HG03571 (cell line): Measurements from ENCODE around the gene HNRNPH2.

Source experiments
- ATAC-seq: cut with Tn5 transposase; IDR thresholded peaks from one replicate; pipeline ENCODE4 v1.9.1; 2021; ENCODE audit not compliant: unreplicated experiment

Gene HNRNPH2

DNA sequence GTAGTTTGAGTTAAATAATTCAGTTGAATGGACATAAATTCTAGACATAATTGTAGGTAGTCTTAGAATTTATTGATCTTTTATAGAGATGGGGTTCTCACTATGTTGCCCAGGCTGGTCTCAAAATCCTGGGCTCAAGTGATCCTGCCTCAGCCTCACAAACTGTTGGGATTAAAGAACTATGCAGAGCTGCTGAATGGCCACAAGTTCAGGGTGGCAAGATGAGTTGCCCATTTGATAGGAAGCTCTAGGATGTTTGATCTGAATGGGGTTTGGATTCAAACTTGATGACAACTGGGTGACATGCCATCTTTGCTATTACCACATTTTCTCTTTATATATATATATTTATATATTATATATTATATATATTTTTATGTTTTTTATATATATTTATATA lies 13.7 kb upstream of the HNRNPH2 start:
- no peak for ATAC-seq

DNA sequence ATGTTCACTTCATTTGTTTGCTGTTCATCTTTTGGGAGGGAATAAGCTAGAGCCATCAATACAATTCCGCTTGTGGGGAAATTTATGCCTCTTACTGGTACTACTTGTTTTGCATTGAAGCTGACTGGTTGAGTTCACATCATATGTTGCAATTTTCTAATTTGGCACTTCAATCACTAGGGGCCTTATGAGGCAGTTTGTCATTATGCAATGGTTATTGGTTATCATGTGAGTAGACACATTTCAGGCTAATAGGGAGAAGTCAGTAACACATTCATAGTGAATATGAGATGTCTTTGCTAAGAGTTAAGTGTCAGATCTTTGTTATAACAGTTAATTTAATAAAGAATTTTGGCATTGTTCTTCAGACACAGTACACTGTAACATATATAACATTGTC lies 12.2 kb upstream of the HNRNPH2 start:
- ATAC-seq, result no peak

DNA sequence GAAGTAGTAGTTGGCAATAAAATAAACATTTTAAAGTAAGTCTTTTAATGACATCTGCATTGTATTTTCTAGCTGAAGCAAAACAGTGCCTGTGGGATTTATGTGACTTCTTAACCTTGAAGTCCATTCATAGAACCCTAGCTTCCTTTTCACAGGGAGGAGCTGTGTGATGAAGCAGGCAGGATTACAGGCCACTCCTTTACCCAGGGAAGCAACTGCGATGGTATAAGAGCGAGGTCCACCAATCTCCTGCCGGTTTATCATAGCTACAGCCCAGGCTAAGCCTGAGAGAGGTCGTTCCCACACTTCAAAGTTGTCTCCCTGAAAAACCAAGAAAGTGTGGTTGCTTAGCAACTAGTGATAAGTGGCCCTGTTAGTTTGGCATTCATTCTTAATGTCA lies 10.2 kb upstream of the HNRNPH2 start:
- no peak for ATAC-seq

DNA sequence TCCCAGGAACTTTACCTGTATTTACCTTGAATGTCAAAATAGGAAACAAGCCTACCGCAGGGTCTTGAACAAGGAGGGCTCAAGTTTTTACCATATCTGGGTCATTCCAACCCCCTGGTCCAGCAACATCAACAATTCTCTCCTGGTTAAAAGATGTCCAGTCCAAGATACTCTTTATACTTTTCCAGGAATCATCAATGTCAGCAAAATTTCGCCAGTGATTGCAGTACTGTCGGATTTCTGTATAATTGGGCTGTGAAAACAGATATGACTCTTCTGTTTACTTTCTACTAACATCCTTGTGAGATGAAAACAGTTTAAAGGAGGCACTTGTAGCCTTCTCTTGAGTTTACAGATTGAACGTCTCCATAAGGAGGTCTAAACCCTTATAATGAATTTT lies 9.3 kb upstream of the HNRNPH2 start:
- no peak for ATAC-seq

DNA sequence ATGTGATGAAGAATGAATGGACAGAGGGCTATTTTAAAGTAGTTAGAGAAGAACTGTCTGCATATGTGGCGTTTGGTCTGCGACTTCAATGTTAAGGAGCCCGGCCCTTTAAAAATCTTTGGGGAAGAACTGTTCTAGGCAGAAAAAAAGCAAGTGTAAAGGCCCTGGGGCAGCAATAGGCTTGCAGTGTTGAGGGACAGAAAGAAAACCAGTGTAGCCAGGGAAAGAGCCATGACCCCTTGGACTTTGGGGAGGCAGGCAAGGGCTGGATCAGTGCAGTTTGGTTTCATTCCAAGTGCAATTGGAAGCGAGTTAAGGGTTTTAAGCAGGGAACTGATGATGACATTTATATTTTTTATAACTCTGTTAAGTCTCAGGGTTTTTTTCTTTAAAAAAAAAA lies 8.2 kb upstream of the HNRNPH2 start:
- ATAC-seq, result no peak

DNA sequence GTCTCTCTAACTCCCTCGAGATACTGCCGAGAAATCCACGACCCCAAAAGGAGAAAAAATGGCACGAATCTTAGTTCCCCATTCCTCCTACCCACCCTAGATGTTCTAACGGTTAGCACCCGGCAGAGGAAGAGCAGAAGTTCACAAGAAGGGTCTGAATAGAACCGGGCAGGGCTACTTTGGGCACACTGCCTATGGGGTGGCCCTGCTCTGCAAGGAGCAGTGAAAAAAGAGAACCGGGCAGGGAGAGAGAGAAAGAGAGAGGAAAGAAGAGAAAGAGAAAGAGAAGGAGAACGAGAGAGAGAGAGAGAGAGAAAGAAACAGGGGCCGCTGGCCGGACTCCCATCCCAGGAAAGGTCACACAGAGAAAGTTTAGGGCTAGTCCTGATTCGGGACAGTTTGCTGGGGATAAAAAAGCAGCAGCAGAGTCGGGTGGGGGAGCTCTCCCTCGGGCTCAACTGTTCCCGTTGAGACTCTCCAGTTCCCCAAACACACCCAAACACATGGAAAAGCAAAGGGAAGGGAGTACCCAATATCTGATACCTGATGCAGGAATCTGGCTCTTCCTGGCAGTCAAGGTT lies 765 bp upstream of the HNRNPH2 start:
- ATAC-seq, result no peak

DNA sequence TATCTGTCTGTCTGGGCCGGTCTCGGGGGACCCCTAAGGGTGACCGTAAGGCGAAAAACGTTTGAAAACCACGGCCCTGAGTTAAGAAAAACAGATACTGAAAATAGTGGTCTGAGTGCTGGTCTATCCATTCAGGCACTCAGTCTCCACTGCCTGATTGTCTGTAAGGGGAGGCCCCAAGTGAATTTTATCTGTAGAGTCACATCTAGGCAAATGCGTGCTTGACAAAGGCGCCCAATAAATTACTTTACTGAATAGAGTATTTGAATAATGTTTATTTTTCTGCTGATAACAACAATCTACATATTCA lies 465 bp downstream of the HNRNPH2 start:
- no peak for ATAC-seq

DNA sequence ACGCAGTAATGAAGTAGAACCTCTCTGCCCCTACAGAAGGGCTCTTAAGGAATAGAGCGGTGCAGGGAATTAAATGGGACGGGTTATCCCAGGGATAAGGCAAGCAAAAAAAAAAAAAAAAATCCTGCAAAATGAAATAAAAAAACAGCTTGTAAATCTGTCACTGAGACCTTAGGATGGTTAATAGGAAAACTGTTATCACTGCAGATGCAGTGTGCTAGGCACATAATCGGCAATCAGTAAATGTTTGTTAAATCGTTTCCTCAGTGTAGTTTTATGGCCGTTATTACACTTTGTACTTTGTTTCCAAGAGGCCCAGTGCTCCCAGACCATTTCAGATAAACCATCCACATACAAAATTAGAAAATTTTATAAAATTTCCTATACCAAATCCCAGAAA lies 1.0 kb downstream of the HNRNPH2 start:
- ATAC-seq, result no peak

DNA sequence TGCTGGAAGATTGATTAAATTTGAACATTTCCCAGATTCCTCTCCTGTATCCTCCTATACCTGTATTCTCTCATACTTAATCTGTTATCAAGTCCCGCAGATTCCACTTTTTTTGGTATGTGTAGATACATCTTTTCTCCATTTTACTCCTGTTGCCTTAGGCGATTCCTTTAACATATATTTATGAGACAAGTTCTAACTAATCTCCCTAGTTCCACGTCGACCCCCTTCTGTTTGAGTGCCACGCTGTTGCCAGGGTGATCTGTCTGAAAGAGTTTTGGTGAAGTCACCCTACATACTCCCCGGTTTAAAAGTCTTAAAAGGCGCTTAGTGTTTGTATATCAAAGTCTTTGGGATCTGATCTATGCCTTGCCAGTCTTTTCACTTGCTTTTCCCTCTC lies 2.4 kb downstream of the HNRNPH2 start:
- no peak for ATAC-seq

DNA sequence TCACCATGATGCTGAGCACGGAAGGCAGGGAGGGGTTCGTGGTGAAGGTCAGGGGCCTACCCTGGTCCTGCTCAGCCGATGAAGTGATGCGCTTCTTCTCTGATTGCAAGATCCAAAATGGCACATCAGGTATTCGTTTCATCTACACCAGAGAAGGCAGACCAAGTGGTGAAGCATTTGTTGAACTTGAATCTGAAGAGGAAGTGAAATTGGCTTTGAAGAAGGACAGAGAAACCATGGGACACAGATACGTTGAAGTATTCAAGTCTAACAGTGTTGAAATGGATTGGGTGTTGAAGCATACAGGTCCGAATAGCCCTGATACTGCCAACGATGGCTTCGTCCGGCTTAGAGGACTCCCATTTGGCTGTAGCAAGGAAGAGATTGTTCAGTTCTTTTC lies 4.0 kb downstream of the HNRNPH2 start:
- no peak for ATAC-seq

DNA sequence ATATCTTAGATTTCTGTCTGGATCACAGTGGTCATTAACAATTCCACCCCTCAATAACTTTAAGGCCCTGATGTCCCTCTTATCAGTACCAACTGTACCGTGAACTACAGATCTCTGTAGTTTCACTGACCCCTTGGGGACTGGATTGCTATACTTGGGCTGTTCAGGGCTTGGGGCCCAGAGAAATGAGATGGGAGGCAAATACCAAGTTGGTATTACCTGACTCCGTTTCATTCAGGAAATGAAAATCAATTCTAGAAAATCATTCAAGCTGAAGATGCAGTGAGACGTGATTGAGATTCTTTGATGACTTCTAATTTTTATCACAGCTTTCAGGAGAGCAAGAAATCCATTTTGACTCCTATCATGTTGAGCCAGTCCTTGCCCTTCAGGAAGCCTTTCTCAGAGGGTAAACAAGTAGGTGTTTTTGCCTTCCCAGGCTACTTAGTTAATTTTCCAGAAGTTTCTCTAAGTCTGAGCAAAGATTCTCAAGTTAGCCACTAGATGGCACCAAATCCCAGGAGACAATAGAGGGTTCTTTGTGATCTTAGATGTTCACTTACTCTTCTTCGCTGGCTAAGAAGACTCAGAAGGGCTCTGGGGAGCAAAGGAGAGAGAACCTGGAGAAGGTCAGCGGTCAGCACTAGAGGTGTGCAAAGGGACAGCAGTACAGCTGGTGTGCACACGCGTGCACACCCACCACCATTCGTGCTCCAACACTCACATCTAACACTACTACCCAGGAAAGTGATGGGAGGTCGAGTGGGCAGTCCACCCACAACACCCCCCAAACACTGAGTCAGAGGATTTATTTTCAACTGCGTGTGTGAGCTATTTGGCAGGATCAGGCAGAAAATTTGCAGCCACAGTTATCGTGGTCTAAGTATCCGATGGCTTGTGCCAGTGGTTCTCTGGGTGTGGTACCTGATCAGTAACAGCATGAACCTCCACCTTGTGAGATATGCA lies 7.4 kb downstream of the HNRNPH2 start:
- ATAC-seq, result peak; percentile 70

DNA sequence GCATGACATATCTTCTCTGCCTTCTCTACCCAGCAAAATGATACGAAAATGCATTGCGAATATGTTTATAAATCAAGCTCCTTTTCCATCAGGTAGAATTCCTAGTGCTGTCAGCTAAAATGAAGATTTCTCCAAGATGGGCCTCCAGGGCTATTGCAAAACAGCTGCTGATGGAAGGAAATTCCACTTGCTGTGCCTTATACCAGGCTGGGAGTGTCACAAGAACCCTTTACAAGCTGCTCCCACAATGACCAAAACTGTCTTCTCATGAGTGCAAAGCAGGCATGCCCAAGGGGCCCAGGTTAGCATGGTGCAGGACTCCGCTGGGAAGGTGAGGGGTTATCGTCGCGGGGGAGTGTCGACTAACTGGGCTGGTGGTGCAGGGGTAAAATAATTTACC lies 8.7 kb downstream of the HNRNPH2 start:
- ATAC-seq, result no peak

DNA sequence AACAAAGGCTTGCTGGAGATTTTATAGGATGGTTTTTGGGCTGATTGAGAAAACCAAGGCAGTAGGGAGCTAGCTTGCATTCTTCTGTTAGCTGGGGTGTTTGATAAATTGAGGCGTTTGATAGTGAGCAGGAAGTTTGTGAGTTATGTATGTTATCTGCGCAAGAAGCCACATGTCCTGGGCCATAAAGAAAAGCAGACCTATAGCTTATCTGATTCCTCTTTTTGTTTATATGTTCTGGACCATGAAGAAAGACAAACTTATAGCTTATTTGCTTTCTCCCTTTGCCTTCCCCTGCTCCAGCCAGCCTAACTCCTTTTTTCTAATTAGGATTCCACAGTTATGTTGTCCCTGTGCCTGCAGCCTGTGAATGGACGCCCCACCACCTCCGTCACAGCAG lies 9.2 kb downstream of the HNRNPH2 start:
- ATAC-seq, result no peak

DNA sequence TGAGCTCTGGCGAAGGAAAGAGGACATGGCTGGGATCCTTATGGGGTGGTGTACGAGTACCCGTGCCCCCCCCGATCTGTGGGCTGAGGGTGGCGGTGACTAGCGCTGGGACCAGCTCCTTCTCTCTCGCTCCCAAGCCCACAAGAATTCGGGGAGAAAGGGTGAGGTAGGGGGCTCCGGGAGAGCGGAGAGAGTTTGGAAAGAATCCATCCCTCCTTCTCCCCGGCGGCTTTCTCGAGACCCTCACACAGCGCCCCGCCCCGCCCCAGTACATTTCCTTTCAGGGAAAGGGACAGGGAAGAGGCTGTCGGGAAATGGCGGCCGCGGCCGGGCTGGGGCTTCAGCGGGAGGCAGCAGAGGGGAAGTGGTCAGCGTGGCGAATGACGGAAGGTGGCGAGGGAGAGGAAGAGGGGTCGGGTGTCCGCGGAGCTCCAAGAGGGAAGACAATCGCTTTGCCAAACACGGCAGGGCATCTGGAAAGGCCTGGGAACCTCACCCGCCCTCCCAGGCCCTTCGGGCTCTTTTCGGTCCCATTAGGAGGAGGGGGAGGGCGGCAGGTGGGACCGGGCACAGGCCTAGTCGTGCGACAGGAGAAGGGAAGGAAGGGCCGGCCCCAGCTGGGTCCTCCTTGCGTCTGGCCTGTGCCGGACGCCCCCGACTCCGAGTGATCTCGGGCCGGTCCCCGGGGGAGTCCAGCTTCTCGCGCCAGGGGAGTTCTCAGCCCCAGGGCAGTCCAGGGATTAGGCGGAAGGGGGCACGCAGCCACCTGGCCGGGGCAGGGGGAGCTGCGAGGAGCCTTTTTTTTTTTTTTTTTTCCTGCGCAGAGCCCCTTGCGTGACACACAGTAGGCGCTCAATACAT lies 10.2 kb downstream of the HNRNPH2 start:
- no peak for ATAC-seq

DNA sequence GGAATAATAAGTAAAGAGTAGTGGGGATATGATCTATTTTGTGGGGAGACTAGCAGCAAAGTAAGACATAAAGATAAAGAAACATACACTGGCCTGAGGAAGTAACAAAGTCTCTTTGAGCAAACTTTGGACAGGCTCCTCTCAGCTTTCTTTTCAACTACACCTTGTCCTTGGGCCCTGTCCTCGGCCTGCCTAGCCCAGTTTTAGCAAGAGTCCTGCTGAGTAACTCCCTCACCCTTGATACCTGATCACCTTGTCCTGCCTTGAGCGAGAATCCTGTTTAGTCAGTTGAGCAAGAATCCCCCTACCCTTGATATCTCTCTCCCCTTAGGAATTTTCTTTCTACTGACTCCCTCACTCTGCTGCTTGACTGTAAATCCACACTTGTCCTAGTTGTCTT lies 11.5 kb downstream of the HNRNPH2 start:
- no peak for ATAC-seq

DNA sequence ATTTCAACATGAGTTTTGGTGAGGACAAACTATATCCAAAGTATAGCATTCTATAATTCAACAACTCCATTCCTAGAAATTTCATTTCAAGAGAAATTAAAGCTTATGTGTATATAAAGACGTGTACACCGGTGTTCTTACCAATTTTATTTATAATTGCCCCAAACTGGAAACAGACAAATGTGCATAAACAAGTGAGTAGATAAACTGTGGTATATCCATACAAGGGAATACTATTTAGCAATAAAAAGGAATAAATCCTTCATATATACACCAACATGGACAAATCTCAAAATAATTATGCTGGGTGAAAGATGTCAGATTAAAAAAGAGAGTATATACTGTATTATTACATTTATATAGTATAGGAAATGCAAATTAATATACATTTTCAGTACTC lies 19.9 kb downstream of the HNRNPH2 start:
- no peak for ATAC-seq

DNA sequence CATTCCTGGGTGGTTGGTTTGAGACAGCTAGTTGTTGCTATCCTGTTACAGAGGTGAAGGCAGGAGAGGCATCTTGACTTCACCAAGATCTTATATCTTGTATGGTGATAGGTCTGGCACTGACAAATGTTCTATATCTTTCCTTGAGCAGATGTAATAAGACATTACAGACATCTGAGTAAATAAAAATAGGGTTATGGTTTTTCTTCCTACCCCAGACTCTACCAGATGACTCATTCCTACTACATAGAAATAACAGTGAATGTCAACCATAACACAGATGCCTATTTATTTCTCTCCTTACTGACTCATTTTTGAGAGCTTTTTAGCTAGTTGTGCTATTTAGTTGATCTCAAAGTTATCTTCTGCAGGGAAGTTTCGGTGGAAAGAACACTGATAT lies 21.9 kb downstream of the HNRNPH2 start:
- no peak for ATAC-seq

DNA sequence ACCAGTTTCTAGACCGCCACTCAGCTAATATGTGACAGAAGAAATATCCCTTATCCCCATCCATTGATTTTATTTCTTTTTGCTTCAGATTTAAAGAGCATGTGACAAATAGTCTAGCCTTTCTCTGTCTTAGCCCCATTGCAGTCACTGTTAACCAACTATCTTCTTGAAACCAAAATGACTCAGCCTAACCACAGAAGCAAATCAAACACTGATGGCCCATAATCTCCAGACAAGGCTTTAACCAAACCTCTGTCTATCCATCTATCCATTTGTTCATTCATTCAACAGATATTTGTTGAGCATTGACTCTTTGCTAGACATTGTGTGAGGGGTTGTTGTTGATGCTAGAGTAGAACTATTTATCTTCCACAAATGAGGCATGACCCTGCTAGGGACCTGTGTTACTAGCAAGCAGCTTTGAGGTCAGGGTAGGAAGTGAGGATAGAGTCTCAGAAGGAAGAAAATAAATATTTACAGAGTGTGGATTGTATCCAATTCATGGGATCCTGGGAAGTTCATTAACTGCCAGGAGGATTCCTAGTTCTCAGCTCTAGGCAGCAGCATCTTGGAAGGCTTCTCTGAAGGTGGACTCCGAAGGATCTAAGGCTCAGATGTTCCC lies 22.5 kb downstream of the HNRNPH2 start:
- peak; percentile 96 for ATAC-seq

DNA sequence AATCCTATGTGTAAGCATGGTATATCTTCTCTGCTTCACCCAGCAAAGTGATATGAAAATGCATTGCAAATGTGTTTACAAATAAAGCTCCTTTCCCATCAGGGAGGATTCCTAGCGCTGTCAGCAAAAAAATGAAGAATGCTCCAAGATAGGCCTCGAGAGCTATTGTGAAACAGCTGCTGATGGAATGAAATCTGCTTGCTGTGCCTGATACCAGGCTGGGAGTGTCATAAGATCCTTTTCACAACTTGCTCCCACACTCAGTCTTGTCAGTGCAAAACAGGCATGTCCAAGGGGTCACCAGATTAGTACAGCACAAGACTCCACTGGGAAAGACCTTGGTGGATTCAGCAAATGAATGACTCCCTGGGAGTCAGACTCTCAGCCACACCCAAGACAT lies 34.1 kb downstream of the HNRNPH2 start:
- ATAC-seq, result no peak

DNA sequence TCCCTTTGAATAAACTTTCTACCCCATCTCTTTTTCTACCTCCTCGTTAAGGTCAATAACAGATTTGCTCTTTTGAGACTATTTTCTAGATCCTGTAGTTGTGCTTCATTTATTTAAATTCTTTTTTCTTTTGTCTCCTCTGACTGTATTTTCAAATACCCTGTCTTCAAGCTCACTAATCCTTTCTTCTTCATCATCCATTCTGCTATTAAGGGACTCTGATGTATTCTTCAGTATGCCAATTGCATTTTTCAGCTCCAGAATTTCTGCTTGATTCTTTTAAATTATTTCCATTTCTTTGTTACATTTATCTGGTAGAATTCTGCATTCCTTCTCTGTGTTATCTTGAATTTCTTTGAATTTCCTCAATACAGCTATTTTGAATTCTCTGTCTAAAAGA lies 41.3 kb downstream of the HNRNPH2 start:
- no peak for ATAC-seq

DNA sequence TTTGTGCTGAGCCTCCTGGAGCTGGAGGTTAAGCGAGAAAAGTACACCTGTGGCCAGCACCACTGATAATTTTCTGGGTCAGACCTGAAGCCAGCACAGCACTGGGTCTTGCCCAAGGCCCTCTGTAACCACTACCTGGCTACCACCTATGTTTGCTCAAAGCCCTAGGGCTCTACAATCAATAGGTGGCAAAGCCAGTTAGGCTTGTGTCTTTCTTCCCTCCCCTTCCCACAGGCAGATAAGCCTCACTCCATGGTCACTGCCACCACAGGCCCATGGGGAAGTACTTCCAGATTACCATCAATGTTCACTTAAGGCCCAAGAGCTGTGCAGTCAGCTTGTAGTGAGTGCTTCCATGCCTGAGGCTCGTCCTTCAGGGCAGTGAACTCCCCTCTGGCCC lies 42.1 kb downstream of the HNRNPH2 start:
- no peak for ATAC-seq
